NCI-H1436 (cell line): ENCODE data around the gene CES3.
"Not testable (repeated sequence)": the region's sequence is repeated elsewhere in the genome, so short reads cannot be mapped to it uniquely, and the experiment has no call there.

Experiments
- DNase-seq: peaks from one replicate; lab custom pipeline; 2025; lab: John Stamatoyannopoulos, UW

CES3 gene

DNA sequence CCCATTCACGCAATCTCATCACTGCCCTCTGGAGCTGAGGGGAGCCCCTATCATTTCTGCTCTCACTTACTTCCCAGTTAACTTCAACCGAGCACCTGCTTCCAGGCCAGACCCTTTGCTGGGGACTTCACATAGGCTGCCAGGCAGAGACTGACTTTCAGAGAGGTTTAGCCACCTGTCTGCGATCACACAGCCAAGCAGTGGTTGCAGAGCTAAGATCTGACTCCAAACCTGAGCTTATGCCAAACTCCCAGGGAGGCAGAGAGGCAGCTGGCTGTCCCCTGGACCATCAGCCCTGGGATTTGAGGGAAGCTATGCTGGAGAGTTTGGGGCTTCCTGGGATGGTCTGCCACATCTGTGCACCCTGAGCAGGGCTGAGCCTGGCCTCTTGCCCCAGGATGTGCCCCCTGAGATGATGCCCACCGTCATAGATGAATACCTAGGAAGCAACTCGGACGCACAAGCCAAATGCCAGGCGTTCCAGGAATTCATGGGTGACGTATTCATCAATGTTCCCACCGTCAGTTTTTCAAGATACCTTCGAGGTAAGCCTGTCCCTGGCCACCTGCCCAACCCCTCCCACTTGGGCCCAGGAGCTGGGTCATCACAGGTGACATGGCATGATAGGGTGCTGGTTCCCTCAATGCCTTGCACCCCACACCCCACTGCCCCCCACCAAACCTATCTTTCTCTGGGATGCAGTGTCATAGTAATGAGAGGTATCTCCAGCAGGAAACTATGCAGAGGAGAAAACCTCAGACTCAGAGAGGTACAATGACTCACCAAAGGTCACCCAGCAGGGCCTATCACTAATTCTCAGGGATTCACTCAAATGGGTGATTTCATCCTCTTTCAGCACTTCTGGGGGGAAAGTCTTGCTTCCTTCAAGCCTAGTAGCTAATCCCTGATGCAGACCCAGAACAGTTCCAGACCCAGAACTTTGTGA is 10.0 kb downstream of the CES3 start:
- no peak for DNase-seq

DNA sequence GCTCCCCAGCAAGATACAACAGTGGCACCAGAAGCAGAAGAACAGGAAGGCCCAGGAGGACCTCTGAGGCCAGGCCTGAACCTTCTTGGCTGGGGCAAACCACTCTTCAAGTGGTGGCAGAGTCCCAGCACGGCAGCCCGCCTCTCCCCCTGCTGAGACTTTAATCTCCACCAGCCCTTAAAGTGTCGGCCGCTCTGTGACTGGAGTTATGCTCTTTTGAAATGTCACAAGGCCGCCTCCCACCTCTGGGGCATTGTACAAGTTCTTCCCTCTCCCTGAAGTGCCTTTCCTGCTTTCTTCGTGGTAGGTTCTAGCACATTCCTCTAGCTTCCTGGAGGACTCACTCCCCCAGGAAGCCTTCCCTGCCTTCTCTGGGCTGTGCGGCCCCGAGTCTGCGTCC is 11.9 kb downstream of the CES3 start:
- no peak for DNase-seq

DNA sequence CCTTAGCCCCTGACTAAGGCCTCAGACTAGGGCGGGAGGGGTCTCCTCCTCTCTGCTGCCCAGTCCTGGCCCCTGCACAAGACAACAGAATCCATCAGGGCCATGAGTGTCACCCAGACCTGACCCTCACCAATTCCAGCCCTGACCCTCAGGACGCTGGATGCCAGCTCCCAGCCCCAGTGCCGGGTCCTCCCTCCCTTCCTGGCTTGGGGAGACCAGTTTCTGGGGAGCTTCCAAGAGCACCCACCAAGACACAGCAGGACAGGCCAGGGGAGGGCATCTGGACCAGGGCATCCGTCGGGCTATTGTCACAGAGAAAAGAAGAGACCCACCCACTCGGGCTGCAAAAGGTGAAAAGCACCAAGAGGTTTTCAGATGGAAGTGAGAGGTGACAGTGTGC is 12.7 kb downstream of the CES3 start:
- no peak for DNase-seq

DNA sequence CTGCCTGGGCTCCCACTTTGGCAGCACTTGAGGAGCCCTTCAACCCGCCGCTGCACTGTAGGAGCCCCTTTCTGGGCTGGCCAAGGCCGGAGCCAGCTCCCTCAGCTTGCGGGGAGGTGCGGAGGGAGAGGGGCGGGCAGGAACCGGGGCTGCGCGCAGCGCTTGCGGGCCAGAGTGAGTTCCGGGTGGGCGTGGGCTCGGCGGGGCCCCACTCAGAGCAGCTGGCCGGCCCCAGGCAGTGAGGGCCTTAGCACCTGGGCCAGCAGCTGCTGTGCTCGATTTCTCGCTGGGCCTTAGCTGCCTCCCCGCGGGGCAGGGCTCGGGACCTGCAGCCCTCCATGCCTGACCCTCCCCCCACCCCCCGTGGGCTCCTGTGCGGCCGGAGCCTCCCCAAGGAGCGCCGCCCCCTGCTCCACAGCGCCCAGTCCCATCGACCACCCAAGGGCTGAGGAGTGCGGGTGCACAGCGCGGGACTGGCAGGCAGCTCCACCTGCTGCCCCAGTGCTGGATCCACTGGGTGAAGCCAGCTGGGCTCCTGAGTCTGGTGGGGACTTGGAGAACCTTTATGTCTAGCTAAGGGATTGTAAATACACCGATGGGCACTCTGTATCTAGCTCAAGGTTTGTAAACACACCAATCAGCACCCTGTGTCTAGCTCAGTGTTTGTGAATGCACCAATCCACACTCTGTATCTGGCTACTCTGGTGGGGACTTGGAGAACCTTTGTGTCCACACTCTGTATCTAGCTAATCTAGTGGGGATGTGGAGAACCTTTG is 13.3 kb downstream of the CES3 start:
- not testable (repeated sequence) for DNase-seq

DNA sequence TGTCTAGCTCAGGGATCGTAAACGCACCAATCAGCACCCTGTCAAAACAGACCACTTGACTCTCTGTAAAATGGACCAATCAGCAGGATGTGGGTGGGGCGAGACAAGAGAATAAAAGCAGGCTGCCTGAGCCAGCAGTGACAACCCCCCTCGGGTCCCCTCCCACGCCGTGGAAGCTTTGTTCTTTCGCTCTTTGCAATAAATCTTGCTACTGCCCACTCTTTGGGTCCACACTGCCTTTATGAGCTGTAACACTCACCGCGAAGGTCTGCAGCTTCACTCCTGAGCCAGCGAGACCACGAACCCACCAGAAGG is 13.8 kb downstream of the CES3 start:
- not testable (repeated sequence) for DNase-seq

DNA sequence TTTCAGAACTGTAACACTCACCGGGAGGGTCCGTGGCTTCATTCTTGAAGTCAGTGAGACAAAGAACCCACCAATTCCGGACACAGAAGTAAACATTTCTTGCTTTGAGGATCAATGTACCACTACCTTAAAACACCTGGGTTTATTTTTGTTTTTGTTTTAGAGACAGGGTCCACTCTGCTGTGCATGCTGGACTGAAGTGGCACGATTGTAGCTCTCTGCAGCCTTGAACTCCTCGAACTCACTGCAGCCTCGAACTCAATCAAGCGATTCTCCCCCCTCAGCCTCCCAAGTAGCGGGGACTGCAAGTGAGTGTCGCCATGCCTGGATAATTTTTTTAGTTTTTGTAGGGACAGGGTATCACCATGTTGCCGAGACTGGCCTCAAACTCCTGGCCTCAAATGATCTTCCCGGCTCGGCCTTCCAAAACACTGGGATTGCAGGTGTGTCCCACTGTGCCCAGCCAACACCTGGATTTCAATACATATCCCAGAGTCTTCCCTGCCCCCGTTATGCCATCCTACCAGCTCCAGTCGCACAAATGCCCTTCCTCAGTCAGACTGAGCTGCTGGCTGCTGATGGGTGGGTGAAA is 14.3 kb downstream of the CES3 start:
- no peak for DNase-seq

DNA sequence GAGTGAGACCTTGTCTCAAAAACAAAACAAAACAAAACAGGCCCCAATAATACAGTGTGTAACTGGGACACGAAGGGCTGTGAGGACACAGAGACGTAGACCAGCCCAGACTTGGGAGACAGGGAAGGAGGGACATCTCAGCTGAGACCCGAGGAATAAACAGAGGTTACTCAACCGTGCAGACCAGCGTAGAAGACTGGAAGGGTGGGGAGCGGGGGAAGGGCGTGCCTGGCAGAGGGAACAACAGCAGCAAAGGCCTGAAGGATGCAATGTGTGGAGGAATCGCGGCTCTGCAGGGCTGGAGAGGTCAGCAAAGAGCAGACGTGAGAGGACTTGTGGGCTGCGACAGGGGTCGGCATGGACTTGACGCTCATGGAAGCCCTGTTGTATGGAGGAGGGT is 15.7 kb downstream of the CES3 start:
- DNase-seq, result no peak

DNA sequence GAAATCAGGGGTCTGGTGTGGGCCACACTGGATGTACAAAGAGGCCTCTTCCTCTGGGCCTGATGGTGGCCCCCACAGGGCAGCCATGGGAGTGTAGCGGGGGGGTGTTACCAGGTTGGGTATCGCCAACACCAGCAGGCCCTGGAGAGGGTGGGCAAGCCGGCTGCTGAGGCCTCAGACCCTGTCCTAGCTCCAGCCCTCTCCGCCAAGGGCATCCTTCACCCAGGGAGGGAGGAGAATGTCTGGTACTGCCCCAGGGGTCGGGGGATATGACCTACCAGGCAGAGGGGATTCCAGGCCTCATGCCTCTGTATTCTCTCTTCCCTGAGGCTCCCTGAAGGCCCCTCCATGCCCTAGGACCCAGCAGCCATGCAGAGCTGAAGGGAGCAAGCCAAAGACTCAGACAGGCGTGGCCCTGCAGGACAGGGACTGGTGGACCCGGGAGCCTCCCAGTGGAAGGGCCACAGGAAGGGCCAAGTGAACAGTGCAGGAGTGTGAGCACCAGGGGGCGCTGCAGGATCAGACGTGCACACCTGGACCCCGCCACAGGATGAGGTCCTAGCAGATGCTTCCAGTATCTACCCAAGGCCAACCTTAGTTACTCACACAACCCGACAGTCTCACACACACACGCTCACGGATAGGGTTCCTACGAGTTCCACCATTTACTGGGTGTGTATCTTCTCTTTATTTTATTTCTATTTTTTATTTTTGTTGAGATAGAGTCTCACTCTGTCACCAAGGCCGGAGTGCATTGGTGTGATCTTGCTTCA is 16.5 kb downstream of the CES3 start:
- DNase-seq, result peak; percentile 74

DNA sequence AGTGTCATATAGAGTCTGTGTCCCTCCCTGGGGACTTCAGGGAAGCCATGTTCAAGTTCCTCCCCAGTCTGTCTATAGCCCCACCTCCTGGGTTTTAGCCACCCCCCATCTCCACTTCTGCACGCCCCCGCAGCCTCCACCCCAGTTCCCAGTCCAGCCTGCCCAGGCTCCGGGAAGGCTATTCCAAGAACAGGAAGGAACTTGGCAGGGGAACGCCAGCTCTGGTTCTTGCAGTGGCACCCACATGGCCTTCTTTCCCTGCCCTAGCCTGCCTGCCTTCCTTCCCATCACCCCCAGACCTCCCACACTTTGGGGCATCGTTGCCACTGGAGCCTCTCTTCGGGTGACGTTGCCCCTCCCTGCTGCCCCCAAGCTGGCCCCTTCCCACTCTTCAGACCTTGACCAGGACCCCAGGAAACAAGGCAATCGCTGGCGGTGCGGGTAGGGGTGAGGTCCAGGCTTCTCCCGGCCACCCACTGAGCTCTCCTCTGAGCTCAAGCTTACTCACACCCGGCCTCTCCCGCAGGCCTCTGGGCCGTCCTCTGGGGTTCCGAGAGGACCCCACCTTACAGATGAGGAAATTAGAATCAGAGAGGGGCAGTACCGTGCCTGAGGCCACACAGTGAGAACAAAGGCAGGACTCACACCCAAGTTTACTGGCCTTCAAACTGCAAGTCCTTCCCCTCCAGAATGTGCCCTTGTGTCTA is 18.1 kb downstream of the CES3 start:
- no peak for DNase-seq

DNA sequence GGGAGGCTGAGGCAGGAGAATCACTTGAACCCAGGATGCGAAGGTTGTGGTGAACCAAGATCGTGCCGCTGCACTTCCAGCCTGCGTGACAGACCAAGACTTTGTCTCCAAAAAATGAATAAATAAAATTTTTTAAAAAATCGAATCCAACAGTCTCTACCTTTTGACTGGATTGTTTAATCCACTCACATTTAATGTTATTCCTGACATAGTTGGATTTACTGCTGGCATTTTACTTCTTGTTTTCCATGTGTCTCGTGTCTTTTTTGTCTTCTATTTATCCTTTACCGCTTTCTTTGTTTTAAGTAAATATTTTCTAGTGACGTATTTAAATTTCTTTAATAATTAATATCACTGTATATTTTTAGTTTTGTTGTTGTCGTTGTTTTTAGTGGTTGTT is 22.0 kb downstream of the CES3 start:
- no peak for DNase-seq

DNA sequence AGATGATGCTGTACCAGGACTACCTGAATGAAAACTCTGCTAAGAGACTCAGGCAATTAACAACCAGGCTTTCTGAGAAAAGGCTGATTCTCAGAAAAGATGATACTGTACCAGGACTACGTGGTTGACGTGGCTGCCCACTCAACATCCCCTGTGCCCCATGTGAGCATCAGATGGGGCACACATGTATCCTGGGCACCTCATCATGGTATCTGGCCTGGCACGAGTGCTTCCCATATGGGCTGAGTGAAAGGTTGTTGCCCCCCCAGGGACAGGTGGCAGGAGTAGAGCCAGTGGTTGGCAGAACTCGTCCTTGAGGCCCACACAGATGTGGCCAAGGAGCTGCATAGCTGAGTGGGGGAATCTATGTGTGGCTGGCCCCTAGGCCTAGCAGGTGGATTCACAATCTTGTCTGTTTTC is 23.8 kb downstream of the CES3 start:
- DNase-seq, result no peak

DNA sequence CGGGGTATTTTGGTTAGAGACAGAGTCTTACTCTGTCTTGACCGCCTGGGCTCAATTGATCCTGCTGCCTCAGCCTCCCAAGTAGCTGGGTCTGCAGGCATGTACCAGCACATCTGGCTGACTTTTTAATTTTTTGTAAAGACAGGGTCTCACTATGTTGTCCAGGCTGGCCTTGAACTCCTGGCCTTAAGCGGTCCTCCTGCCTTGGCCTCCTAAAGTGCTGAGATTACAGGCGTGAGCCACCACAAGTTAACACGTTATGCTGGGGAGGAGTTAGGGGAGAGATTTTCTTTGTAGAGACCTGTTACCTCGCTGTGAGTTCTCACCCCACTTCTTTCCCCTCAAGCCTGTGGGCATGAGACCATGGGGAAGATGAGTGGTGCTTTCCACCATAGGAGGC is 25.5 kb downstream of the CES3 start:
- no peak for DNase-seq

DNA sequence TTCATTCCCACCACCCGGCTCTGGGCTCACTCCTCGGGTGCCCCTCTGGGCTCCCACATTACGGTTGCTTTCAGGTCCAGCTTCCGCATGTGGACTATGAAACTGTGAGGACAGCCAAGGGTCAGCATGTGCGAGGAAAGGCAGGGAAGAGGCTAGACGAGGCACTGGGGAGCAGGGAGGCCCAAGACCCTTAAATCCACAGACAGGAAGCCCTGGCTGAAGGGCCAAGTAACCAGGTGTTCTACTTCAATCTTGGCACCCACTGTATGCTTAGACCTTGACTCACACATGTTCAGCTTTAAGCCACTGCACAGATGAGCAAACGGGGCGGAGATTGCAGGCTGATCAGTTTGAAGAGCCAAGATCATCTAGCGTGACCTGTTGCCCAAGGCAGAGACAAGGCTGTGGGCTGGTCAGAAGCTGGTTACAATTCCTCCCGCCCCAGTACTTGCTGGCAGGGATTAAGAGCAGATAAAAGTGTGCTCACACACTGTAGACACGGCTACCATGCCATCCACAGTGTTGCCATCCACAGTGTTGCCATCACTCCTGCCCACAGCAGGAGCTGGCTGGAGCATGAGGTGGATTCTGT is 27.2 kb downstream of the CES3 start, which contains the start of gene CES4A:
Gene CES4A, plus strand, starts transcription at position 393 of the 592 bp plus-strand sequence. Its CDS starts 184 bp downstream, at position 577.
- no peak for DNase-seq

DNA sequence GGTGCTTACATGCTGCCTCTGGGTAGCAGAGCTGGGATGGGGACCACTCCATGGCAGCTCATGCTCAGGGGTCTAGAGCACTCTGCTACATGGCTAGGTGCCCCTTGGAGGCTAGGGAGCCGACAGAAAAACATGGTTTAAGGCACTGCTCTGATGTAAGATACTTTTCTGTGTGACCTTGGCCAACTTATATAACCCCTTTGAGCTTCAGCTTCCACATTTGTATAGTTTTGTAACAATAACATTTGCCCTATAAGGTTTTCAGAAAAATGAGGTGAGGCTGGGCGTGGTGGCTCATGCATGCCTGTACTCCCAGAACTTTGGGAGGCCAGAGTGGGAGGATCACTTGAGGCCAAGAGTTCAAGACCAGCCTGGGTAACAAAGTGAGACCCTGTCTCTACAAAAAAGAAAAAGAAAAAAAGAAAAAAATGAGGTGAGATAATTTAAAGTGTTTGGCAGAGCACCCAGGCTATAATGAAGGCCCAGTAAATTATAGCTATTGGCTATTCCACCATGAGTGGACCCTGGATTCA is 30.5 kb downstream of the CES3 start:
- DNase-seq, result no peak

DNA sequence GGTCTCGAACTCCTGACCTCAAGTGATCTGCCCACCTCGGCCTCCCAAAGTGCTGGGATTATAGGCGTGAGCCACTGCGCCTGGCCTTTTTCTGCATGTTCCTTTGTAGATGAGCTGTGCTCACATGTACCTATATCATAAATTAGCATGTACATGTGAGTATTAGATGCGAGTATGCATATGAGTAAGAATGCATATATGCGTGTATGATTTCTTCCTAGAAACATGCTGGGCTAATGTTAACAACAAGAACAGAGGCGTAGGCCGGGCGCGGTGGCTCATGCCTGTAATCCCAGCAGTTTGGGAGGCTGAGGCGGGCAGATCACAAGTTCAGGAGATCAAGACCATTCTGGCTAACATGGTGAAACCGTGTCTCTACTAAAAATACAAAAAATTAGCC is 32.5 kb downstream of the CES3 start:
- not testable (repeated sequence) for DNase-seq

DNA sequence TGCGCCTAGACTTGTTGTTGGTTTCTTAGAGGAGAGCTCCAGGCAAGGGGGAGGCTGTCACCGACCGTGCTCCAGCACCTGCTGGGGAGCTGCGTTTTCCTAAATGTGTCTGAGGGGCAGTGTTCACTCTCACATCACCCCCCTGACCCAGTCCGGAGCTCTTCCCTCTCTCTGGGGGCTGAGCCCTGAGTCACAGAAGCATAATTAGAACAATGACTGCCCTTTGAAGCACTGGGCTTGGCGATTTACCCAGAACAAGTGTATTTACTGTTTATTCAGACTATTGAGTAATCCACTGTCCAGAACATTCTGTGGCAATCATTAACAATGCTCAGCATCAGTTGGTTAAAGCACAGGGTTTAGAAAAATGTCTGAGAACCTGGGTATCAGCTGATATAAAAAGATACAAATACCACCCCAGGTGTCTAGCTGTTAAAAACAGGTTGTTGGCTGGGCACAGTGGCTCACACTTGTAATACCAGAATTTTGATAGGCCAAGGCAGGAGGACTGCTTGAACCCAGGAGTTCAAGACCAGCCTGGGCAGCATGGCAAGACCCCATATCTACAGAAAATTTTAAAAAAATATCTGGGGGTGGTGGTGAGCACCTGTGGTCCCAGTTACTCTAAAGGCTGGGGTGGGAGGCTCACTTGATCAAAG is 35.4 kb downstream of the CES3 start:
- no peak for DNase-seq

DNA sequence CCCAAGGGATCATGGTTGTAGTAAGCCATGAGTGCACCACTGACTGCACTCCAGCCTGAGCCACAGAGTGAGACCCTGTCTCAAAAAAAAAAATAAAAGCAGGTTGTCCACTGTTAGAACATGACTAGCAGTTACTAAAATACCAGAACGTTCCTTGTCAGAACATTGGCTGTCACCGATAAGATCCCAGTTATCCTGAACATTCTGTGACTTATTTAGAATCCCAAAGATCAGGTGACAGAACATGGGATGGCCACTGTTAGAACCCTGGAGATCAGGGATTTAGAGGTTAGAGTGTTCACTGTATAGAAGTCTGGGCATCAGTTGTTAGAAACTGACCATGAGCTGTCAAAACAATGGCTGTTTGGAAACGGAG is 35.9 kb downstream of the CES3 start:
- DNase-seq, result no peak

DNA sequence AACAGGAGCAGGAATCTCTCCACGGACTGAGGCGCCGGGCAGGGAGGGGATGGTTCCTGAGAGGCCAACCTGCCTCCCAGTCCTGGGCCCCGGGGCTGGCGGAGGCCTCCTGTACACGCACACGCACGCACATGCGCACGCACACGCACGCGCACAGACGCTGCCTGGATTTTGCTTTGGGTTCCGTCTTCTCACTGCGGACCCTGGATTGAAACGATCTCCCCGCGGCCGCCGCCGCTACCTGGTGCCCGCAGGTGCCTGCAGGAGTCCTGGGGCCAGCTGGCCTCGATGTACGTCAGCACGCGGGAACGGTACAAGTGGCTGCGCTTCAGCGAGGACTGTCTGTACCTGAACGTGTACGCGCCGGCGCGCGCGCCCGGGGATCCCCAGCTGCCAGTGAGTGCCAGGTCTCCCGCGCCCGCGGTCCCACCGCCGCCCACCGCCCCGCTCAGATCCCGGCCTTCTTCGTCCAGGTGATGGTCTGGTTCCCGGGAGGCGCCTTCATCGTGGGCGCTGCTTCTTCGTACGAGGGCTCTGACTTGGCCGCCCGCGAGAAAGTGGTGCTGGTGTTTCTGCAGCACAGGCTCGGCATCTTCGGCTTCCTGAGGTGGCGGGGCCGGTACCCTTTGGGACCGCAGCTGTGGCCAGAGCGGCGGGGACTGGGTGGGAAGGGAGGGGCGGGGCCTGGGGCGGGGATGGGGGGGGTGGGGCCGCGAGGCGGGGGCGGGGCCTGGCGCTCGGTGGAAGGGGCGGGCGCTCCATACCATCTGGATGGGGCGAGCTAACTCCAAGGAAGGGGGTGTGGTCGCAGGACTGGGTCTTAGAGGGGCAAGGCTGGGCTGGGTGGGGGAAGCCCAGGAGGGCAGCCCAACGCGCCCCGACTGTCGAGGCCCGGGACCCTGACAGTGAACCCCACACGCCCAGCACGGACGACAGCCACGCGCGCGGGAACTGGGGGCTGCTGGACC is 39.6 kb downstream of the CES3 start:
- DNase-seq, result peak; percentile 26

DNA sequence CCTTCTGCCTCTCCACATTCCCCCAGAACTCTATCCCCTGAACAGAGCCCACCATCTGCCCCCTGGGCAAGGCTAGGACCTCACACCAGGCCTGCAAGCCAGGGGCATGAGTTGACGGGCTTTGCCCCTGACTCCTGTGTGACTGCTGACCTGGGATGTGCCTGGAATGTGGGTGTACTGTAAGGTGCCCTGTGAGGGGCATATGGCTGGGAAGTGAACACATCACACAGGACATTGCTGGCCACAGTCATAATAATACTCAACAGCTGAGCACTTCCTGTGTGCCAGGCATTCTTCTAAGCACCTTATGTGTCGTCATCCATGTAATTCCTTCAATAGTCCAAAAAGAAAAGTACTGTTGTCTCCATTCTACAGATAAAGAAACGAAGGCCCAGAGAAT is 40.7 kb downstream of the CES3 start:
- DNase-seq, result no peak
